ENCODE results near the gene NRN1.
"Not testable (repeated sequence)": the region's sequence is repeated elsewhere in the genome, so short reads cannot be mapped to it uniquely, and the experiment has no call there.

Gene NRN1

DNA sequence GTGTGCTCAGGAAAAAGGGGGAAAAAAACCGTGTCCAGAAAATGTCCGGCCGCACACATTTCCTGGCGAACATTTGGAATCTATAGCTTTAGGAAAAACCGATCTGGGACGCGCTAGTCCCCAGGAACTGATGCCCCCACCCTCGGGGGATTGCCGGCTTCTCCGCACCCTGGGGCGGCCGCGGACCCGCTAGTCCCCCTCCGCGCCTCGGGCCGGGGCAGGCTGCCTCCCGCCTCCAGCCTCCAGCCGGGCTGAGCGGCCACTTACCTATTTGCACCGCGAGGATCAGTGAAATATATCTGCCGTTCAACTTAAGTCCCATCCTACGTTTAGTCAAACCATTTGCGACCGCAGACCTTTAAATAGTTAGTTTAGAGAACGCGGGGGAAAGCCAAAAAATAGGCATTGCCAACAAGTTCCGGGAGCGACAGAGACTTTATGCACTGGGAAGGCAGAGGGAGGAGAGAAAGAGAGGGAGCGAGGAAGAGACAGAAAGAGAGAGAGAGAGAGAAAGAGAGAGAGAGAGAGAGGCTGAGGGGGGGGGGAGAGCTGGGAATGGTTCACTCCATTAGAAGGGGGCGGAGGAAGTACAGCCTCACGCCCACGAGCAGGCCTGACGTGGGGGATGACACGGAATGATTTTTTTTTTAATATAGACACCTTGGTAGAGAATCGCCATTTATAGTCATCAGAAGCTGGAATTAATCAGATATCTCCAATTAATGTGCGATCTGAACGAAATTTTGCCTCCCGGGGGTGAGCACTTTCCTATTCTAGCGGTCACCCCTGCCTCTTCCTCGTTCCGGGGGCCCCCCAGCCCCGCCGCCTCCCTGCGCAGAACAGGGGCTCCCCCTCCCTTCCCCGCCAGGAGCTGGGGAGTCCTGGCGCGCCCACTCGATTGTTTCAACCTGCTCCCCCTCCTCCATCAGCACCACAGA, at the start of gene NRN1:
Gene NRN1, minus strand, starts transcription at position 498 of the 938 bp plus-strand sequence. Its CDS starts 176 bp downstream, at position 322.
- no peak for DNase-seq (ENCODE audit: low read depth)

GRCh38 chr6:6052216-6052615, 45.5 kb upstream of the NRN1 start:
- no peak for DNase-seq (ENCODE audit: low read depth)

DNA sequence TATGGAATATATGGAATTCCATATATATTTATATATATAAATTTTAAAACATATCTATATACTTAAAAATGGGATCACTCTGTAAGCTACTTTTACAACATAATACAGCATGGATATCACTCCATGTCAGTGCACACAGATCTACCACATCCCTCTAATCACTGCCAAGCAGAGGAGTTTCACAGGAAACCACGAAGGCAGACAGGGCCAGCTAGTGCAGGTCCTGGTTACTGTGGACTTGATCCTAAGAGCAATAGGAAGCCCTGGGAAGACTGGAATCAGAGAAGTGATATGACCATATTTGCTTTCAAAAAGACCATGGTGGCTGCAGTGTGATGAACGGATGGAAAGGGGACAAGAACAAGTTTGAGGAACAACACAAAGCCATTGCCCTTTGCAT, 40.0 kb upstream of the NRN1 start:
- DNase-seq (ENCODE audit: low read depth), result peak; percentile 22

GRCh38 chr6:6039946-6040509, 33.3 kb upstream of the NRN1 start:
- DNase-seq (ENCODE audit: low read depth), result no peak

GRCh38 chr6:6037179-6037578, 30.5 kb upstream of the NRN1 start:
- DNase-seq (ENCODE audit: low read depth), result no peak

- no peak for DNase-seq (ENCODE audit: low read depth)
Measured at GRCh38 chr6:6033858-6034257, 27.1 kb upstream of the NRN1 start.

- no peak for DNase-seq (ENCODE audit: low read depth)
Measured at GRCh38 chr6:6026513-6027205, 19.9 kb upstream of the NRN1 start.

GRCh38 chr6:6025736-6026135, 19.0 kb upstream of the NRN1 start:
- no peak for DNase-seq (ENCODE audit: low read depth)

GRCh38 chr6:6024220-6024619, 17.5 kb upstream of the NRN1 start:
- no peak for DNase-seq (ENCODE audit: low read depth)

- not testable (repeated sequence) for DNase-seq (ENCODE audit: low read depth)
Measured at GRCh38 chr6:6022841-6023240, 16.1 kb upstream of the NRN1 start.

- peak; percentile 65 for DNase-seq (ENCODE audit: low read depth)
Measured at GRCh38 chr6:6008648-6009421, 2.1 kb upstream of the NRN1 start.

DNA sequence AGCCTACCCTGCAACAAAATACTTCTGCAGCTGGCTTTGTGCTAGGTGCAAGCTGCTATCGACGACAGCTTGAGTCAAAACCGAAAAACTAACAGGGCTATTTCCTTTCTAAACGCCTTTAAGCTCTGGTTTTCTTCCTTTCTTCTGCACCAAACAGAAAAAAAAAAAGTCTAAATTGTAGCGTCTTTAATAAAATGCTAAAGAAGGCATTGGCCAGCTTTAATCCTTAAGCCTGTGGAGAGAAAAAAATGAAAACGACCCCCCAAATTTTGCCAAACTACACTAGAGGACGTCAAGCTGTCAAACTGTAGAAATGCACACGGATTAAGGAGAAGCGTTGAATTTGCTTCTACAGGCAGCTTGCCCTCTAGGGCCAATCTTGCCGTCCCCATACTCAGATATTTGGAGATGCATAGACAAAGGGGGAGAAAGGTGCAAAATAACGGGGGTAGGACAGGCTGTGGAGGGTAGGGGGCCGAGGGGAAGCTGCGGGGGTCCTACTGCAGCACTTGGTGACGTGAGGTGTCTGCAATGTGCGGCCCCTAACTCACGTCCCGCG, 1.4 kb upstream of the NRN1 start:
- no peak for DNase-seq (ENCODE audit: low read depth)

DNA sequence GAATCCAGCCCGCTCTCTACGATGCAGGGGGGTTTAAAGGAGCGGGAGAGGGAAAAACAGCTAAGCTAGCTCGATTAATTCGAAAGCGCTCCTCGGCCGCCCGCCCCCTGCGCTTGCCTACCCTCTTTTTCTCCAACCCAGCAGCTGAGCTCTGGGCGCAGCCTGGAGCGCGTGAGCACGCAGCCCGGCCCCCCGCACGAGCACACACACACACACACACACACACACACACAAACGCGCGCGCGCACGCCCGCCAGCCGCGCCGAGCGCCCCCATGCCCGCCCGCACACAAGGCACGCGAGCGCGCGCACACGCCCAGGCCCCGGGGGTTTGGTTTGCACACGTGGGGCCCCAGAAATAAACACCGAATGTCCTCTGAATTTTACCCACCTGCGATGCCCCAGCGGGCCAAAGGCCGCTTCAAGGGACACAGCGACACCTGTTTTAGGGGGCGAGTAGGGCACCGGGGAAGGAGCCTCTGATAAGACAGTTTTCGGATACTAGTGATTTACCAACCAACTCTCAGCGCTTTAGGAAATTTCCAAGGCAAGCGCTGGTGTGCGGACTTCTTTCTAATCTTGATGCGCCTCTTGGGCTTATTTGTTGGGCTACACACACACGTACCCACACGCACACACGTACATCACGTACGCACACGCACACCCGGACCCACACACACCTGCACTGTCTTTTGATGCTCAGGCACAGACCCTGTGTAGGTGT, 802 bp upstream of the NRN1 start:
- no peak for DNase-seq (ENCODE audit: low read depth)

GRCh38 chr6:6006006-6006427, 708 bp downstream of the NRN1 start:
- DNase-seq (ENCODE audit: low read depth), result no peak

DNA sequence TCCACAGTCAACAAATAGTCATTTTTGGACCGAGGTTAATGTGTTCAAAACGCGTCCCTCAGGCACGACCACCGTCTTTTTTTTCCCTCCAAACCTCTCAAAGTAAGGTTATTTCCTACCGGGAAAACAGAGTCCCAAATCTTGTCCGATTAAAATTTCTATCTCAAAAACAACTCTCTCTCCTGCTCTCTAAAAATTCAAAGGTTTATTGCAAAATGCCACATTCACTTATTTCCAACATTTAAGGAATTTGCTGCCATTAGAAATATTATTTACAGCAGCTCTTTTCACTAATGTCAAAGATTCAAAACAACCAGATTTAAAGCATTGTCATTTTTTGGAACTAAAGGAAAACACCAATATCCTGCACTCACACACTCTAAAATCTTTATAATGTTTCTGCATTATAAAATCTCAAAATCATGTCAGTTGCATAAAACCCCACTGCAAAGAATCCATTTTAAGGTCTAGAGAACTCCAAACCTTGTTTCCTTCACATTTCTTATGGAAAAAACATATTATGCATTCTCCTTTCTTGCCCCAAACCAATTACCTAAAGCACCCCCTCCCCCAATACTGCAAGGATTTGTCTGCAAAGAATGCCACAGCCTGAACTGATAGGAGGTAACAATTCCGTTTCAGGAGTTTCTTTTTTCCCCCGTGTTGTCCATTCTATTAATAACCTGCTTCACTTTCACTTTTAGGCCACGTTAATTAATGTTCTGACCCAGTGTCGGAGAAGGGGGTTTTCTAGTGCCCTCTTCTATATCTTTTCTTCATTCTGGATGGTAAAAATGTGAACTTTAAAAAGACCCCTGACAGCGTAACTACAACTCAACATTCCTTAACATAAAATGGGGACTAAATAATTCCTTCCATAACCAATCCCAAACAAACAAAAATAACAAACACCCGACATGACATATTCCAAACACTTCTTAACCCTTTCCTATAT, 1.4 kb downstream of the NRN1 start:
- DNase-seq (ENCODE audit: low read depth), result no peak

- no peak for DNase-seq (ENCODE audit: low read depth)
Measured at GRCh38 chr6:6004390-6004995, 2.2 kb downstream of the NRN1 start.

DNA sequence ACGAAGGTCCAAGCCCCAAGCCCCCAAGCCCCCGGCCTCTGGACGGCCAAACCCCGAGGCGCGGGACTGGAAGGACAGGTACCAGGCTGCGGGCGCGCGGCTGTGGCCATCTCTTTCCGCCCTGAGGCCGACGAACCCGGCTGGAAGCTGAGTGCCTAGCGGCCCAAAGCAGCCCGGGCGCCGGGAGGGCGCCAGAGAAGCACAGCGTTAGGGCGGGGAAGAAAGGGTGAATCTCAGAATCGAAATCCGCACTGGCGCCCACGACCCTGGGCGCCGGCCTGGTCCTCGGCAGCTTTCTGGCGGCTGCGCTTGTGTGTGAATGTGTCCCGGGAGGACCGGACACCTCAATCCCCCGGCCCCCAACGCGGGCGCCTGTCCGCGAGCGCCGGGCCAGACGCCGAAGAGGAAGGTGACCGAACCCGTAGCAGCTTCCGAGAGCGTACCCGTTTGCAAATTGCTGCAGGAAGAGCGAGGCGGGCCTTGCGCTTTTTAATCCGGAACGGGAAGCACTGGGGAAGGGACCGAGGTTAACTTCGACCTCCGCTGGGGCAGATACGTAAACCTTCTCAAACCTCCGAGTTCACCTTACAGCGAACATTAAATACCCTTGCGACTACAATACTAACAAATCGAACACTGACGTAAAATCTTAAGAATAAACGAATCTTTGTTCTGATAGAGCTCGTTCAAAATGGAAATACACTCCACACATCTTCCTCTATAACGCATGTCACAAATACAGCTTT, 2.9 kb downstream of the NRN1 start:
- peak; percentile 67 for DNase-seq (ENCODE audit: low read depth)

- no peak for DNase-seq (ENCODE audit: low read depth)
Measured at GRCh38 chr6:6002848-6003620, 3.7 kb downstream of the NRN1 start.

All from CMK (cell line).